GM21423 (cell line): ENCODE results near the gene SCUBE3.

Experiments
- ATAC-seq: cut with Tn5 transposase; IDR thresholded peaks from one replicate; pipeline ENCODE4 v1.9.1; 2021; ENCODE audit warnings: mild to moderate bottlenecking, moderate library complexity; ENCODE audit not compliant: unreplicated experiment

The SCUBE3 gene

GRCh38 chr6:35181308-35181932, 32.3 kb upstream of the SCUBE3 start:
- no peak for ATAC-seq

GRCh38 chr6:35181933-35182612, 31.7 kb upstream of the SCUBE3 start:
- no peak for ATAC-seq

- no peak for ATAC-seq
Measured at GRCh38 chr6:35183281-35183680, 30.5 kb upstream of the SCUBE3 start.

GRCh38 chr6:35183935-35184334, 29.8 kb upstream of the SCUBE3 start:
- no peak for ATAC-seq

- no peak for ATAC-seq
Measured at GRCh38 chr6:35184580-35185301, 29.0 kb upstream of the SCUBE3 start.

GRCh38 chr6:35185302-35185681, 28.5 kb upstream of the SCUBE3 start:
- ATAC-seq = no peak

GRCh38 chr6:35185971-35186370, 27.8 kb upstream of the SCUBE3 start:
- ATAC-seq = no peak

- no peak for ATAC-seq
Measured at GRCh38 chr6:35186571-35186970, 27.2 kb upstream of the SCUBE3 start.

GRCh38 chr6:35188886-35189285, 24.9 kb upstream of the SCUBE3 start:
- ATAC-seq = no peak

- ATAC-seq = no peak
Measured at GRCh38 chr6:35190306-35190705, 23.4 kb upstream of the SCUBE3 start.

- ATAC-seq = no peak
Measured at GRCh38 chr6:35191889-35192288, 21.9 kb upstream of the SCUBE3 start.

GRCh38 chr6:35192301-35192860, 21.4 kb upstream of the SCUBE3 start:
- ATAC-seq = no peak

- ATAC-seq = no peak
Measured at GRCh38 chr6:35194390-35194789, 19.4 kb upstream of the SCUBE3 start.

GRCh38 chr6:35195120-35195780, 18.5 kb upstream of the SCUBE3 start:
- no peak for ATAC-seq

- no peak for ATAC-seq
Measured at GRCh38 chr6:35197196-35197595, 16.6 kb upstream of the SCUBE3 start.

- ATAC-seq = no peak
Measured at GRCh38 chr6:35199866-35200265, 13.9 kb upstream of the SCUBE3 start.

GRCh38 chr6:35202066-35202546, 11.7 kb upstream of the SCUBE3 start:
- ATAC-seq = no peak

GRCh38 chr6:35203152-35203670, 10.5 kb upstream of the SCUBE3 start:
- no peak for ATAC-seq

GRCh38 chr6:35203680-35204079, 10.1 kb upstream of the SCUBE3 start:
- no peak for ATAC-seq

GRCh38 chr6:35206346-35206745, 7.4 kb upstream of the SCUBE3 start:
- no peak for ATAC-seq

- ATAC-seq = no peak
Measured at GRCh38 chr6:35208419-35208818, 5.3 kb upstream of the SCUBE3 start.
